ENCODE measurements around the gene CD72.

The CD72 gene

GRCh38 chr9:35618325-35618727 is at the start of gene CD72:
Gene CD72, minus strand, starts transcription at chr9:35618413. Its CDS starts 110 bp downstream, at chr9:35618303.
- CTCF ChIA-PET = no interaction called here
- H3K9me3 ChIP-seq (ENCODE audit: control insufficient read depth, insufficient read depth, low read depth, low read length) = no peaks in the 10 kb centered on the region
- TF ChIP-seq ZNF610 (tag by site-specific recombination; IDR thresholded peaks at IDR 0.05; ENCODE audit: borderline replicate concordance) = no peak
- TF ChIP-seq, protein P1, sequence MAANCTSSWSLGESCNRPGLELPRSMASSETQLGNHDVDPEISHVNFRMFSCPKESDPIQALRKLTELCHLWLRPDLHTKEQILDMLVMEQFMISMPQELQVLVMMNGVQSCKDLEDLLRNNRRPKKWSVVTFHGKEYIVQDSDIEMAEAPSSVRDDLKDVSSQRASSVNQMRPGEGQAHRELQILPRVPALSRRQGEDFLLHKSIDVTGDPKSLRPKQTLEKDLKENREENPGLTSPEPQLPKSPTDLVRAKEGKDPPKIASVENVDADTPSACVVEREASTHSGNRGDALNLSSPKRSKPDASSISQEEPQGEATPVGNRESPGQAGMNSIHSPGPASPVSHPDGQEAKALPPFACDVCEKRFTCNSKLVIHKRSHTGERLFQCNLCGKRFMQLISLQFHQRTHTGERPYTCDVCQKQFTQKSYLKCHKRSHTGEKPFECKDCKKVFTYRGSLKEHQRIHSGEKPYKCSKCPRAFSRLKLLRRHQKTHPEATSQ (tag by site-specific recombination; IDR thresholded peaks at IDR 0.05) = no peak
- POLR2A ChIA-PET = no interaction called here
- H3K36me3 ChIP-seq (ENCODE audit: control insufficient read depth in 2 of 2, insufficient read depth in 1 of 2, low read length in 2 of 2) = no peaks in the 10 kb centered on the region
- H3K27ac ChIP-seq (ENCODE audit: extremely low read depth, low read depth, low read length) = no peak within 1 kb of the TSS
- H3K4me3 ChIP-seq (ENCODE audit: low read depth, low read length) = no peak within 1 kb of the TSS
- H3K4me1 ChIP-seq (ENCODE audit: control insufficient read depth, insufficient read depth, low read length) = no peaks in the 10 kb centered on the region

DNA sequence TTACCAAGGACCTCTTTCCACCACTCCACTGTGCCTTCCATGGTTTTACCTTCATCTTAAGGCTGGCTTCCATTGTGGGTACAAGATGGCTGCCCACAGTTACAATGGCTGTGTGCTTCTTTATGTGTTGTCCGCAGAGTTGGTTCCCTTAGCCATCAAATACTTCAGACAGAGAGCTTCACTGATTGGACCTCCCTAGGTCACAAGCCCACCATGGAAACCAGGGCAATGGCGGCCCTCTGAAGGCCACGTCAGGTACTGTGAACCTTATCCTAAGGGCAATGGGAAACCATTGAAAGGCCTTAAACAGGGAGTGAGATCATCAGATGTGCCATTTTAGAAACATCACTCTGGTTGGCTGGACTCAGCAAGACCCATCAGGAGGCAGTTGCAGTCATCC is 49.7 kb upstream of the CD72 start:
- POLR2A ChIA-PET = no interaction called here
- TF ChIP-seq HOXC10 (CRISPR knock-in tag; IDR thresholded peaks at IDR 0.05) = no peak
- no peak for TF ChIP-seq GLI4 (tag by site-specific recombination; IDR thresholded peaks at IDR 0.05)
- TF ChIP-seq ZNF214 (tag by site-specific recombination; IDR thresholded peaks at IDR 0.05; ENCODE audit: borderline replicate concordance) = no peak
- no peak for TF ChIP-seq GLIS2 (tag by site-specific recombination; IDR thresholded peaks at IDR 0.05)
- TF ChIP-seq ZBTB6 (tag by site-specific recombination; IDR thresholded peaks at IDR 0.05) = no peak
- no peak for TF ChIP-seq ZNF544 (tag by site-specific recombination; IDR thresholded peaks at IDR 0.05)
- TF ChIP-seq, protein P2, sequence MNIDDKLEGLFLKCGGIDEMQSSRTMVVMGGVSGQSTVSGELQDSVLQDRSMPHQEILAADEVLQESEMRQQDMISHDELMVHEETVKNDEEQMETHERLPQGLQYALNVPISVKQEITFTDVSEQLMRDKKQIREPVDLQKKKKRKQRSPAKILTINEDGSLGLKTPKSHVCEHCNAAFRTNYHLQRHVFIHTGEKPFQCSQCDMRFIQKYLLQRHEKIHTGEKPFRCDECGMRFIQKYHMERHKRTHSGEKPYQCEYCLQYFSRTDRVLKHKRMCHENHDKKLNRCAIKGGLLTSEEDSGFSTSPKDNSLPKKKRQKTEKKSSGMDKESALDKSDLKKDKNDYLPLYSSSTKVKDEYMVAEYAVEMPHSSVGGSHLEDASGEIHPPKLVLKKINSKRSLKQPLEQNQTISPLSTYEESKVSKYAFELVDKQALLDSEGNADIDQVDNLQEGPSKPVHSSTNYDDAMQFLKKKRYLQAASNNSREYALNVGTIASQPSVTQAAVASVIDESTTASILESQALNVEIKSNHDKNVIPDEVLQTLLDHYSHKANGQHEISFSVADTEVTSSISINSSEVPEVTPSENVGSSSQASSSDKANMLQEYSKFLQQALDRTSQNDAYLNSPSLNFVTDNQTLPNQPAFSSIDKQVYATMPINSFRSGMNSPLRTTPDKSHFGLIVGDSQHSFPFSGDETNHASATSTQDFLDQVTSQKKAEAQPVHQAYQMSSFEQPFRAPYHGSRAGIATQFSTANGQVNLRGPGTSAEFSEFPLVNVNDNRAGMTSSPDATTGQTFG (tag by site-specific recombination; IDR thresholded peaks at IDR 0.05; ENCODE audit: borderline replicate concordance) = no peak
- TF ChIP-seq SALL2 (tag by site-specific recombination; IDR thresholded peaks at IDR 0.05; ENCODE audit: borderline replicate concordance) = no peak
- TF ChIP-seq, protein P3, sequence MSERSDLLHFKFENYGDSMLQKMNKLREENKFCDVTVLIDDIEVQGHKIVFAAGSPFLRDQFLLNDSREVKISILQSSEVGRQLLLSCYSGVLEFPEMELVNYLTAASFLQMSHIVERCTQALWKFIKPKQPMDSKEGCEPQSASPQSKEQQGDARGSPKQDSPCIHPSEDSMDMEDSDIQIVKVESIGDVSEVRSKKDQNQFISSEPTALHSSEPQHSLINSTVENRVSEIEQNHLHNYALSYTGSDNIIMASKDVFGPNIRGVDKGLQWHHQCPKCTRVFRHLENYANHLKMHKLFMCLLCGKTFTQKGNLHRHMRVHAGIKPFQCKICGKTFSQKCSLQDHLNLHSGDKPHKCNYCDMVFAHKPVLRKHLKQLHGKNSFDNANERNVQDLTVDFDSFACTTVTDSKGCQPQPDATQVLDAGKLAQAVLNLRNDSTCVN (tag by site-specific recombination; optimal IDR thresholded peaks at IDR 0.05) = no peak
- TF ChIP-seq PRDM10 (tag by site-specific recombination; IDR thresholded peaks at IDR 0.05) = no peak
- no peak for TF ChIP-seq ZNF174 (tag by site-specific recombination; IDR thresholded peaks at IDR 0.05)
- TF ChIP-seq, protein P4, sequence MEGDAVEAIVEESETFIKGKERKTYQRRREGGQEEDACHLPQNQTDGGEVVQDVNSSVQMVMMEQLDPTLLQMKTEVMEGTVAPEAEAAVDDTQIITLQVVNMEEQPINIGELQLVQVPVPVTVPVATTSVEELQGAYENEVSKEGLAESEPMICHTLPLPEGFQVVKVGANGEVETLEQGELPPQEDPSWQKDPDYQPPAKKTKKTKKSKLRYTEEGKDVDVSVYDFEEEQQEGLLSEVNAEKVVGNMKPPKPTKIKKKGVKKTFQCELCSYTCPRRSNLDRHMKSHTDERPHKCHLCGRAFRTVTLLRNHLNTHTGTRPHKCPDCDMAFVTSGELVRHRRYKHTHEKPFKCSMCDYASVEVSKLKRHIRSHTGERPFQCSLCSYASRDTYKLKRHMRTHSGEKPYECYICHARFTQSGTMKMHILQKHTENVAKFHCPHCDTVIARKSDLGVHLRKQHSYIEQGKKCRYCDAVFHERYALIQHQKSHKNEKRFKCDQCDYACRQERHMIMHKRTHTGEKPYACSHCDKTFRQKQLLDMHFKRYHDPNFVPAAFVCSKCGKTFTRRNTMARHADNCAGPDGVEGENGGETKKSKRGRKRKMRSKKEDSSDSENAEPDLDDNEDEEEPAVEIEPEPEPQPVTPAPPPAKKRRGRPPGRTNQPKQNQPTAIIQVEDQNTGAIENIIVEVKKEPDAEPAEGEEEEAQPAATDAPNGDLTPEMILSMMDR (tag by site-specific recombination; IDR thresholded peaks at IDR 0.05) = no peak
- no peak for TF ChIP-seq ZNF664 (tag by site-specific recombination; IDR thresholded peaks at IDR 0.05)
- TF ChIP-seq, protein P5, sequence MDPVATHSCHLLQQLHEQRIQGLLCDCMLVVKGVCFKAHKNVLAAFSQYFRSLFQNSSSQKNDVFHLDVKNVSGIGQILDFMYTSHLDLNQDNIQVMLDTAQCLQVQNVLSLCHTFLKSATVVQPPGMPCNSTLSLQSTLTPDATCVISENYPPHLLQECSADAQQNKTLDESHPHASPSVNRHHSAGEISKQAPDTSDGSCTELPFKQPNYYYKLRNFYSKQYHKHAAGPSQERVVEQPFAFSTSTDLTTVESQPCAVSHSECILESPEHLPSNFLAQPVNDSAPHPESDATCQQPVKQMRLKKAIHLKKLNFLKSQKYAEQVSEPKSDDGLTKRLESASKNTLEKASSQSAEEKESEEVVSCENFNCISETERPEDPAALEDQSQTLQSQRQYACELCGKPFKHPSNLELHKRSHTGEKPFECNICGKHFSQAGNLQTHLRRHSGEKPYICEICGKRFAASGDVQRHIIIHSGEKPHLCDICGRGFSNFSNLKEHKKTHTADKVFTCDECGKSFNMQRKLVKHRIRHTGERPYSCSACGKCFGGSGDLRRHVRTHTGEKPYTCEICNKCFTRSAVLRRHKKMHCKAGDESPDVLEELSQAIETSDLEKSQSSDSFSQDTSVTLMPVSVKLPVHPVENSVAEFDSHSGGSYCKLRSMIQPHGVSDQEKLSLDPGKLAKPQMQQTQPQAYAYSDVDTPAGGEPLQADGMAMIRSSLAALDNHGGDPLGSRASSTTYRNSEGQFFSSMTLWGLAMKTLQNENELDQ (tag by site-specific recombination; IDR thresholded peaks at IDR 0.05; ENCODE audit: low read depth) = no peak
- TF ChIP-seq, protein P6, sequence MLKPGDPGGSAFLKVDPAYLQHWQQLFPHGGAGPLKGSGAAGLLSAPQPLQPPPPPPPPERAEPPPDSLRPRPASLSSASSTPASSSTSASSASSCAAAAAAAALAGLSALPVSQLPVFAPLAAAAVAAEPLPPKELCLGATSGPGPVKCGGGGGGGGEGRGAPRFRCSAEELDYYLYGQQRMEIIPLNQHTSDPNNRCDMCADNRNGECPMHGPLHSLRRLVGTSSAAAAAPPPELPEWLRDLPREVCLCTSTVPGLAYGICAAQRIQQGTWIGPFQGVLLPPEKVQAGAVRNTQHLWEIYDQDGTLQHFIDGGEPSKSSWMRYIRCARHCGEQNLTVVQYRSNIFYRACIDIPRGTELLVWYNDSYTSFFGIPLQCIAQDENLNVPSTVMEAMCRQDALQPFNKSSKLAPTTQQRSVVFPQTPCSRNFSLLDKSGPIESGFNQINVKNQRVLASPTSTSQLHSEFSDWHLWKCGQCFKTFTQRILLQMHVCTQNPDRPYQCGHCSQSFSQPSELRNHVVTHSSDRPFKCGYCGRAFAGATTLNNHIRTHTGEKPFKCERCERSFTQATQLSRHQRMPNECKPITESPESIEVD (tag by site-specific recombination; IDR thresholded peaks at IDR 0.05) = no peak
- Histone ChIP-seq H3K27ac (ENCODE audit: extremely low read depth, low read depth, low read length) (no peak overlapping the region), H3K4me3 (ENCODE audit: low read depth, low read length) (no peak overlapping the region), H3K36me3 (ENCODE audit: control insufficient read depth in 2 of 2, insufficient read depth in 1 of 2, low read length in 2 of 2) (peaks cover 0 to 11% of the 10 kb centered on the region in 2 experiments; a peak in 1 of 3 replicates), H3K4me1 (ENCODE audit: control insufficient read depth, insufficient read depth, low read length) (no peaks in the 10 kb centered on the region), H3K9me3 (ENCODE audit: control insufficient read depth, insufficient read depth, low read depth, low read length) (no peaks in the 10 kb centered on the region)
- CTCF ChIA-PET = interaction anchor here (14.5 kb wide), 1 partner anchor 26 kb away, joined by 157 read pairs; the partner anchor contains the start of gene TPM2

Data from HEK293 (cell line).